ENCODE results near the gene ANKRD55. TPM values are rescaled to one million over a fixed set of nuclear protein-coding genes. Genes with fewer than 3 reads are reported as not detected.

Gene ANKRD55
- total and polyA plus RNA-seq, 2 donors (not counting 1 experiment from before 2014, with no cell fraction given), result 0.07 TPM; not detected in 1

- Histone ChIP-seq H3K36me3 (replicated peaks in 1 of 2; ENCODE audit: control extremely low read depth in 1 of 2, control insufficient read depth in 1 of 2, extremely low read depth in 1 of 2, insufficient read depth in 2 of 2, low read length in 1 of 2) (no peaks in the 10 kb centered on the region), H3K27me3 (replicated peaks in 1 of 4; ENCODE audit: control extremely low read depth in 1 of 4, control insufficient read depth in 3 of 4, insufficient read depth in 4 of 4, low read length in 3 of 4) (no peaks in the 10 kb centered on the region), H3K9ac (ENCODE audit: low read length) (no peak overlapping the region), H4K20me1 (ENCODE audit: control insufficient read depth, insufficient read depth, low read length, poor library complexity, severe bottlenecking) (no peaks in the 10 kb centered on the region), H3K27ac (ENCODE audit: low read length in 2 of 2) (no peak overlapping the region), H3K79me2 (ENCODE audit: control insufficient read depth, insufficient read depth, low read length) (no peaks in the 10 kb centered on the region), H2AFZ (ENCODE audit: insufficient read depth, low read depth, low read length, poor library complexity, severe bottlenecking) (no peak overlapping the region), H3K4me3 (ENCODE audit: control extremely low read depth in 1 of 5, extremely low read depth in 1 of 5, insufficient read depth in 1 of 5, low read depth in 2 of 5, low read length in 4 of 5) (no peak overlapping the region), H3K4me1 (ENCODE audit: control insufficient read depth in 2 of 2, insufficient read depth in 2 of 2, low read length in 2 of 2) (no peaks in the 10 kb centered on the region), H3K9me3 (ENCODE audit: control extremely low read depth in 1 of 3, control insufficient read depth in 2 of 3, insufficient read depth in 1 of 3, low read length in 2 of 3) (no peaks in the 10 kb centered on the region), H3K4me2 (replicated peaks; ENCODE audit: low read depth, low read length, poor library complexity, severe bottlenecking) (no peak overlapping the region)
- peaks cover 10% of the 10 kb centered on the region for H3K27me3 Mint-ChIP-seq
- H3K4me1 Mint-ChIP-seq, result no peaks in the 10 kb centered on the region
- no peak for ATAC-seq (ENCODE audit: low read depth)
- H3K27ac Mint-ChIP-seq, result no peak overlapping the region
- ChIA-PET CTCF (interaction anchor here (1.3 kb wide), 1 partner anchor 9 kb away, joined by 5 read pairs; no protein-coding TSS in a partner anchor), POLR2A (no interaction called here)
- 93% methylated on average over 10 of the region's 16 CpGs for WGBS (ENCODE audit: insufficient coverage)
- intact Hi-C loops (cut with micrococcal nuclease), result no loop called here
- H3K4me3 Mint-ChIP-seq, result no peak overlapping the region
- no peak for DNase-seq
- H3K9me3 Mint-ChIP-seq (ENCODE audit: insufficient read depth), result no peaks in the 10 kb centered on the region
- TF ChIP-seq EZH2 (IDR thresholded peaks at IDR 0.05; ENCODE audit: borderline replicate concordance, insufficient read depth, low read depth, low read length, poor library complexity, severe bottlenecking) (no peak), CTCF (IDR thresholded peaks at IDR 0.05) (no peak)
These were observed 40.9 kb downstream of the ANKRD55 start for GRCh38 chr5:56192246-56192645.

- Mint-ChIP-seq H3K27ac (no peak overlapping the region), H3K27me3 (peaks cover 10% of the 10 kb centered on the region), H3K4me3 (no peak overlapping the region), H3K9me3 (ENCODE audit: insufficient read depth) (no peaks in the 10 kb centered on the region), H3K4me1 (no peaks in the 10 kb centered on the region)
- Histone ChIP-seq H2AFZ (ENCODE audit: insufficient read depth, low read depth, low read length, poor library complexity, severe bottlenecking) (no peak overlapping the region), H3K4me2 (replicated peaks; ENCODE audit: low read depth, low read length, poor library complexity, severe bottlenecking) (no peak overlapping the region), H3K9me3 (ENCODE audit: control extremely low read depth in 1 of 3, control insufficient read depth in 2 of 3, insufficient read depth in 1 of 3, low read length in 2 of 3) (no peaks in the 10 kb centered on the region), H3K9ac (ENCODE audit: low read length) (no peak overlapping the region), H3K36me3 (replicated peaks in 1 of 2; ENCODE audit: control extremely low read depth in 1 of 2, control insufficient read depth in 1 of 2, extremely low read depth in 1 of 2, insufficient read depth in 2 of 2, low read length in 1 of 2) (no peaks in the 10 kb centered on the region), H3K4me1 (ENCODE audit: control insufficient read depth in 2 of 2, insufficient read depth in 2 of 2, low read length in 2 of 2) (no peaks in the 10 kb centered on the region), H3K4me3 (ENCODE audit: control extremely low read depth in 1 of 5, extremely low read depth in 1 of 5, insufficient read depth in 1 of 5, low read depth in 2 of 5, low read length in 4 of 5) (no peak overlapping the region), H3K27me3 (replicated peaks in 1 of 4; ENCODE audit: control extremely low read depth in 1 of 4, control insufficient read depth in 3 of 4, insufficient read depth in 4 of 4, low read length in 3 of 4) (no peaks in the 10 kb centered on the region), H3K27ac (ENCODE audit: low read length in 2 of 2) (no peak overlapping the region), H4K20me1 (ENCODE audit: control insufficient read depth, insufficient read depth, low read length, poor library complexity, severe bottlenecking) (no peaks in the 10 kb centered on the region), H3K79me2 (ENCODE audit: control insufficient read depth, insufficient read depth, low read length) (no peaks in the 10 kb centered on the region)
- TF ChIP-seq CTCF (IDR thresholded peaks at IDR 0.05) (no peak), EZH2 (IDR thresholded peaks at IDR 0.05; ENCODE audit: borderline replicate concordance, insufficient read depth, low read depth, low read length, poor library complexity, severe bottlenecking) (no peak)
- DNase-seq, result no peak
- no peak for ATAC-seq (ENCODE audit: low read depth)
- no CpG with 5 or more reads among the region's 3 CpGs for WGBS (ENCODE audit: insufficient coverage)
- intact Hi-C loops (cut with micrococcal nuclease), result no loop called here
- ChIA-PET POLR2A (no interaction called here), CTCF (interaction anchor here (1.3 kb wide), 1 partner anchor 9 kb away, joined by 5 read pairs; no protein-coding TSS in a partner anchor)
These were observed 41.5 kb downstream of the ANKRD55 start for GRCh38 chr5:56191656-56192055.

Measured in B cell (primary cell).